NCI-H82 treated with DMSO at 0.1 percent for 48 hours (cell line): ENCODE data around the gene XPNPEP3.
"Not testable (repeated sequence)": the region's sequence is repeated elsewhere in the genome, so short reads cannot be mapped to it uniquely, and the experiment has no call there.

Source experiments
- DNase-seq: peaks from one replicate; lab custom pipeline; 2025; ENCODE audit not compliant: unreplicated experiment; lab: John Stamatoyannopoulos, UW

XPNPEP3 gene

DNA sequence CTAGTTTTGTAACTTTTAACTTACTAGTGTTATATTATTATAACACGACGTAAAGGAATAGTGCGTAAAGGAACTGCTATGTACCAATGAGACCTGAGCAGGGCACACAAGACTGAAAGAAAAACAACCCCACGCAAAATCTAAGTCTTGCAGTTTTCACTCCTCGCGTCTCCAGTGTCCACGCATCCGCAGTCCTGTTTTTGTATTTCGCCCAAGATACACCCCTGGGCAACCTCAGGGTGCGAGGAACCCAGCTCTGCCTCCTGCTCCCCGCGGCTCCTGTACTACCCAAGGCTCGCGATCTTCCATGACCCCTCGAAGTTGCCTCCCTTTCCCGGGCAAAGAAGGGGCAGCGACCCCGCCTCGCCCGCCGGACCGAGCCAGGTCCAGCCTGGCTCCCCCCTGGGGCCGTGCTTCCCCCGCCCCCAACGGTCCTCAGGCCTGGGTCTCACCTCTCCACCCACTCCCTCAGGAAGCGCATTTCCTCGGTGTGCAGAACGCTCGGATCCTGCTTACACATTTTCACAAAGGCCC lies 902 bp upstream of the XPNPEP3 start:
- DNase-seq, result peak; percentile 6

DNA sequence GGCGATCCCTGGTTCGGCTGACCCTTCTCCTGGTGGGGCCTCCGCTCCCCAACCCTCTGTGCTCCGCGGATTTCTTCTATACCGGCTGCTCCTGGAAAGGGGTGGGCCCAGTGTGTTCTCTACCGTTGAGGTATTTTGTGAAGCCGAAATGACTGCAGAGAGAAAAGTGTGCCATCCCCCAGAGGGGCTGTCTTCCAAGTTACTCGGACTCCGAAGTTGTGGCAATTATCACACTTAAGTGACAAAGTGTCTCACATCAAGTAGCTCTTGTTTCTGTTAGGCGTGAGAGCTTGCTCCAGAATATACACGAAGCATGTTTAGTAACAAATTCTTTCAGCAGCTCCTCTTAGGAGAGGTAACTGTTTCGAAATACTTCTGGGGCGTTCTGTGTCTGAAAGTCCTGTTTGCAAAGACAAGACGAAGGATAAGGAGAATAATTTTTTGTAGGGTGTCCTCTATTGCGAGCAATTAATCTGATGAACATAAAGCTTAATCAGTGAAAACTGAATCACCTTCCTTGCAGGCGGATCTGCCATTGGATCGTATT lies 434 bp downstream of the XPNPEP3 start:
- DNase-seq, result no peak

DNA sequence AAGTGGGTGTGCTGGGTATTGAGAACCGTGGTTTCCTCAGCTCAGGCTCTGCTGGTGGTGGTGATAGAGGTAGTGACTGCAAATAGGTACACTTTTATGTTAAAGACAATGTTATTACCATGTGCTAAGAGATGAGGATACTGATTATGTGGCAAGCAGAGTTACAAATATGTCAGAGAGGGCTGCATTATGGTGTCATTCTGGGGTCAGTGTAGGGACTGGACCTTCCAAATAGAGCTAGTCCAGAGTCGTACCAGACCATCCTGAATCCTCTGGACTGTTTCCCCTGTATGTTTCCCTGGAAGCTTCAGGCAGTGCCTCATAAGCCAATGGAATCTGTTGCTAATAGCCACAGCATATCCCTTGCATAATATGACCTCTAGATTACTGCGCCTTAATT lies 5.1 kb downstream of the XPNPEP3 start, which contains the start of gene DNAJB7:
TSS of gene DNAJB7 (minus strand) at position 101 of the 400 bp plus-strand sequence. CDS start 119 bp downstream, outside the sequence.
- DNase-seq, result no peak

DNA sequence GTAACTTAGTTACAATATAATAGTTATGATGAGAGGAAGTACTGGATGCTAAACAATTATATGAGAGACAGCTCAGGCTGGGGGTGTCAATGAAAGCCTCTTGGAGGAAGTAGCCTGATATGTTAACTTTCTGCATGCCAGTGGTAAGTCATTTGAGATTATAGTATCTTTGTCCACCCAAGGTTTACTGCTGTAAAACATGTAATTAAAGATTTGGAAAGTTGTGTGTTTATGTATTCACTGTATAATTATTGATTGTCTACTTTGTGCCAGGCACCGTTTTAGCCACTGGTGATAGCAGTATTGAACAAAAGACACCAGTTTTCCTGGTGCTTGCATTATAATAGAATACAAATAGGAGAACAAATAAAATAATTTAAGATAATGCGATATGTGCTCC lies 5.6 kb downstream of the XPNPEP3 start:
- DNase-seq, result no peak

DNA sequence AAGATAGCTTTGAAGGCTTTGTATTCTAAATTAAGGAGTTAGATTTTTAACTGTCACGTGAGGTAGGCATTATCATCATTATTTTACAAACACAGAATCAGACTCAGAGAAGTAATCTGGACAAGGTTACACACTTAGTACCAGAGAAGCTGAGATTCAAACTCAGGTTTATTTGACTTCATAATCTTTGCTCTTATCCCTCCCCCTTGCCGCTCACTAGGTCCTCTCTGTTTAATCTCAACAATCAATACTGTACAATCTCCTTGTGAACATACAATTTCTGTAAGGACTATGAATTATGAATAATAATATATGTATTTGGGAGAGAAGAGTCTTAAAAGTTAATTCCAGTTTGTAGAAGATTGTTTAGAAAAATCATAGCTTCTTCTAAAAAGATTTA lies 10.2 kb downstream of the XPNPEP3 start:
- no peak for DNase-seq

DNA sequence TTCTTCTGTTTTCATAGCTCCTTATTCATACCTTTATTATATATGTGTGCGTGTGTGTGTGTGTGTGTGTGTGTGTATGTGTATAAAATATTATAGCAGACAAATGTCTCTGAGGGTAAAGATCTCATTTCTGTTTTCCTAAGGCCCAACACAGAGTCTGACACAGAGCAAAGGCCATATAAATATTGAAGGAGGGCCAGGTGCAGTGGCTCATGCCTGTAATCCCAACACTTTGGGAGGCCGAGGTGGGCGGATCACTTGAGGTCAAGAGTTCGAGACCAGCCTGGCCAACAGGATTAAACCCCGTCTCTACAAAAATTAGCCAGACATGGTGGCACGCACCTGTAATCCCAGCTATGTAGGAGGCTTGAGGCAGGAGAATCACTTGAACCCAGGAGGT lies 11.4 kb downstream of the XPNPEP3 start:
- not testable (repeated sequence) for DNase-seq

DNA sequence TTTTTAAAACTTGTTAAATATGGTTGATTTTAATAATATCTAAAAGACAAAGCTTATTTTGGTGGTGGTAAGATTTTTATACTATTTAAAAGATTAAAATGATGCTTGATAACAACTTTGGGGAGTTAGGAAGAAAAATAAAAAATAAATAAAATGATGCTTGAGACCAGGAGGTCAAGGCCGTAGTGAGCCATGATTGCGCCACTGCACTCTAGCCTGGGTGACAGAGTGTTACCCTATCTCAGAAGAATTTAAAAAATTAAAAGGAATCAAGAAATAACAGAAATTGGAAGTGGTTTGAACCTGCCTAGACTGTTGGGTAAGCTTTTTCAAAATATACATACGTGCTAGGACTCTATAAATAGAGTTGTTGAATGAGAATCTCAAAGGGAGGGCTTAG lies 17.1 kb downstream of the XPNPEP3 start:
- no peak for DNase-seq

DNA sequence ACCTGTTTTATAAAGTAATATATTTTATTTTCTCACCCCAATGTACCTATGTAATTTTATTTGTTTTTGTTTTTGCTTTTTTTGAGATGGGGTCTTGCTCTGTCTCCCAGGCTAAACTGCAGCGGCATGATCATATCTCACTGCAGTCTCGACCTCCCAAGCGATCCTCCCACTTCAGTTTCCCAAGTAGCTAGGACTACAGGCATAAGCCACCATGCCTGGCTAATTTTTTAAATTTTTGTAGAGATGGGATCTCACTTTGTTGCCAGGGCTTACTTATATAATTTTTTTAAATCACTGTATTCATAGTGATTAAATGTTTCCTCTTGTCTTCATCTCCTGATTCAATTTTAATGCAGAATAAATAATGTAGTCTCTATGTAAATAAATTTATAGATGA lies 18.2 kb downstream of the XPNPEP3 start:
- DNase-seq, result no peak

DNA sequence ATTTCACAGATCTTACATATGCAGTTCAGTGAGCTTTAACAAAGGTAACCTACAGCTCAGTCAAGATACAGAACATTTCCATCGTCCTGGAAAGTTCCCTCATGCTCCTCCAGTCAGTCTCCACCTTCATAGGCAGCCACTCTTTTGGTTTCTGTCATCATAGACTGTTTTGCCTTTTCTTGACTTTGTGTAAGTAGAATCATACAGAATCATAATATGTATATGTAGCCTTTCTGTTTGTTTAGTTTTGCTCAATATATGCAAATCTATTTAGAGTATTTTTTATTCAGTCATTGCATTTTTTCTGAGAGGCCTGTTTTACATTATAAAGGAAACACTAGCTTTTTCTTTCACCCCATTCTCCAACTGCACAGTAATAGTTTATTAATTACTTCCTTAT lies 20.0 kb downstream of the XPNPEP3 start:
- no peak for DNase-seq

DNA sequence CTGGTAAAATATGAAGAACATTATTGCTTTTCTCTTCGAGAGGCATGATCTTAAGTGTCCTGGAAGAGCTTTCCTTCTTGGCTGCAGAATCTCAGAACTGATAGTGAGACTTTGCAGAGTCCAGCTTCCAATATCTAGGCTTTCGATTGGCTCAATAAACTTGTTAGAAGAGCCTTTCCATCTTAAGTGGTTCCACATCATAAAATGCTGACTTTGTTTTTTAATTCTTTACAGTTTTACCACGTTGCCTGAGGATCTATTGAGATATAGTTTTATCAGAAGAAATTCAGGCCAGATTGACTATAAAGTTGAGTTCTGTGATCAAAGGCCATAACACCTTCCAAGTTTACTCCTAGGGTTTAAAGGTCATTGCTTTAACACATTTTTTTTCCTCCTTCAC lies 20.5 kb downstream of the XPNPEP3 start:
- DNase-seq, result no peak

DNA sequence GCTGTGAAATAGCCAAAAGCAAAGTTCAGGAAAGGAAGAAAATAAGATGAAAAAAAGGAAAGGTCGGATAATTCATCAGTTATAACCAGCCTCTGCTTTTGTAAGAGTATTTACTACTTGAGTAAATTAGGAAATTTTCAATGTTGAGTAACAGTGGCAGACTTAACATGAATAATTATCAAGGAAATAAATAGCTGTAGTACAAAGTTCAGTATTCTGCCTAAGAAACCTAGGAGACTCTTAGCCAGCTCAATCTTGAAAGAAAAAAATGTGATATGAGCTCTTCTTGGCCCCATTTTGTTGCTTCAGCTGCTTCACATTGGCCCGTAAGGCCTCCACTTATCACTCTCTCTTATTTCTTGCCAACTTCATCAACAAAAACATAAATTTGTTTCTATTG lies 22.0 kb downstream of the XPNPEP3 start:
- no peak for DNase-seq

DNA sequence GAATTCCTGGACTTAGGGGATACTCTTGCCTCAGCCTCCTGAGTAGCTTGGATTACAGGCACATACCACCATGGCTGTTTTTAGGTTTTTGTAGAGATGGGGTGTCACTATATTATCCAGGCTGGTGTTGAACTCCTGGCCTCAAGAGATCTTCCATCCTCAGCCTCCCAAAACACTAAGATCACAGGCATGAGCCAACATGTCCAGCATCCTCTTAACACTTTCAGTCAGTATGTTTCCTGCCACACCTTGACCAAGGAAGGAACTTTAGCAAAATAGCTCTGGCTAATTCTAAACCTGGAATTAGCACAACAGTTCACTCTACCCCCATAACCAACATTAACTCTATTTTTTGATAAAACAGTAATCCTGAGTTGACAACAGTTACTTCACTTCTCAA lies 32.2 kb downstream of the XPNPEP3 start:
- DNase-seq, result no peak

DNA sequence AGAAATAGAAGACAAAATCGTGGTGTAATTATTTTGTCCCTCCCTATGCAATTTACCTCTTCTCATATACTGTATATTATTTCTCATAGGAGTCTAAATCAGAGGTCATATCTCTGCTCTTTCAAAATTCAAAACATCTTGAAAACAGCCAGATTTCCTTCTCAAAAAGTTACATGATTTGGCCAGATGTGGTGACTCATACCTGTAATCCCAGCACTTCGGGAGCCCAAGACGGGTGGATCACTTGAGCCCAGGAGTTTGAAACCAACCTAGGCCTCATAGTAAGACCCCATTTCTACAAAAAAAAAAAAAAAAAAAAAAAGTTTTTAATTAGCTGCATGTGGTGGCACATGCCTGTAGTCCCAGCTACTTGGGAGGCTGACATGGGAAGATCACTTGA lies 33.9 kb downstream of the XPNPEP3 start:
- DNase-seq, result no peak

DNA sequence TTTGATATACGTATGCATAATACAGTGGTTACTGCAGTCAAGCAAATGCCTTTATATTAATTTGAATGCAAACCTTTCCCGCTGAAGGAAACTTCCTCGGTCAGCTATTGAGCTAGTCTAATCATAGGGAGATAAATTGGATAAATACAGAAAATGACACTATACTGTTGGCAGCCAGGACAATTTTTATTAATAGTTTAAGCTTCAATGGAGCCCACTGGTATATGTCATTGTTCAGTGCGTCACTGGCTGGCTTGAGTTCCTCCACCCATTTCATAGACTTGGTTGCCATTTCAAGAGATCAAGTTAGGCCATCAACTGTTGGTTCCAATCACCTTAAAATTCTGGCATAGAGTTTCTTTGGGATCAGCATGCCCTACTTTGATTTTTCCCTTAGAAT lies 37.5 kb downstream of the XPNPEP3 start:
- no peak for DNase-seq

DNA sequence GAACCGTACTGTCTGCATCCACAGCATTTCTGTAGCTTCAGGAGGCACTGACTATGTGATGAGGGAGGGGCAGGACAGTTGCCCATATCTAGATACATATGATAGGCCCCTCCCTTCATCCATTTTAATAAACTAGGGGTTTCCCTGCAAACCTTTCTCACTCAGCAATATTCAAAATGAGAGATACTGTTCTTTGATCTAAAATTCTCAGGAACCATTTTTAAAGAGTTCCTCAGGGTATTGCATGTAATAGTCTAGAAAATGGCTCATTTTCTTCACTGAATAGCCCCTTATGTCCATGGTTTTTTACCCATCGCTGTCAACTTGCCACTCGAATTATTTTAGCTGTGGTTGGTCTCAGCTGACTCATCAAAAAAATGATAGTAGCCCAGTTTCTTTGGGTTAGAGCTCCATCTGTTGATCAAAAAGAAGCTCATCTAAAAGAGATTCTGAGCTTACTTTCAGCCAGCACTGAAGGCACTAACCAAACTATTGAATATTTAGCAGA lies 42.0 kb downstream of the XPNPEP3 start:
- peak; percentile 40 for DNase-seq

DNA sequence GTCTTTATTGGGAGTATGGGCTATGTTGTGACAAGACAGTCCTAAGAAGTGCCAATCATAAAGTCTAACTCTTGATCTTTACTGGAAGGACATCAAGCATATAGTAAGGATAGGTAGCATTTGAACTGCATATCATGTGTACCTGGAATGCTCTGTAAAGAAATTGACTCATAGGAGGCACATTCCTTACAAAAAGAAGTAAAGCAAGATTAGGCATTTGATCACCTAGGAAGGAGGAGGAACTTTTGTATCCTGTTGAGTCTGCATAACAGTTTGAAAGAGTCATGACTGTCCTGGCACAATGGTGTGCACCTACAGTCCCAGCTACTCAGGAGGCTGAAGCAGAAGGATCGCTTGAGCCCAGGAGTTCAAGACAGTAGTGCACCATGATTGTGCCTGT lies 47.2 kb downstream of the XPNPEP3 start:
- DNase-seq, result no peak

DNA sequence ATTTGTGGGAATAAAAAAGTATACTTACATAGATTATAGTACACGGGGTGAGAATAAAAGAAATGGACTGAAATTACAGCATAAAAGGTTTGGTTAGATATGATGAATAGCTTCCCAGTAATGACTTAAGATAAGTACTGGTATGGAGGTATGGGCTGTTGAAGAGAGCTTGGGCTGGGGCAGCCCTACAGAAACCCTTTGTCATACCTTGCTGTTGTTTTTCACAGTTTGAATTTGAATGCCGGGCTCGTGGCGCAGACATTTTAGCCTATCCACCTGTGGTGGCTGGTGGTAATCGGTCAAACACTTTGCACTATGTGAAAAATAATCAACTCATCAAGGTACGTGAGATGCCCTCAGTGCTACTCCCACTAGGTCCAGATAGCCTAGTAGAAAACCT lies 51.9 kb downstream of the XPNPEP3 start:
- DNase-seq, result no peak

DNA sequence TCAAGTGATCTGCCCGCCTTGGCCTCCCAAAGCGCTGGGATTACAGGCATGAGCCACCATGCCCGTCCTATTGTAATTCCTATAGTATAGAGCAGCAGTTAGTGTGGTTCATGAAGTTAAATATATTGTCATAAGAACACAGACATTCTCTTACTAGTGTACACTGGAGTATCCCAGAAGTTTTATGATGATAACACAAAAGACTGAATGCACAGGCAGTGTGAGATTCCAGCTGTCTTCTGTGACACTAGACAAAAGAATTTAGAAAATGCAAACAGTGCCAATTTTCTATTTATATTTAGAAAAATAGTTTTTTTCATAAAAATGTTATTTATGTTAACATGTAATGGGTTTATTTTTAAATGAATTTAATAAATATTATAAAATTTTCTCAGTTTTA lies 54.8 kb downstream of the XPNPEP3 start:
- no peak for DNase-seq

DNA sequence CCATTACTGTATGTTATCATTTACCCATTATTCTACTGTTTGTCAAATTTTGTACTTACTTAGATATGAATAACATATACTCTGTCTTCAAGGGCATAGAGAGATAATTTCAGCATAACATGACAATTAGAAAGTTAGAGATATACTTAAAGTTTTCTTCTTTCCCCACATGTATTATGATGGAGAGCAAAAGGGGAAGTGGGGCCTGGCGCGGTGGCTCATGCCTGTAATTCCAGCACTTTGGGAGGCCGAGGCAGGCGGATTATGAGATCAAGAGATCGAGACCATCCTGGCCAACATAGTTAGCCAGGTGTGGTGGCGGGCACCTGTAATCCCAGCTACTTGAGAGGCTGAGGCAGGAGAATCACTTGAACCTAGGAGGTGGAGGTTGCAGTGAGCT lies 56.0 kb downstream of the XPNPEP3 start:
- not testable (repeated sequence) for DNase-seq

DNA sequence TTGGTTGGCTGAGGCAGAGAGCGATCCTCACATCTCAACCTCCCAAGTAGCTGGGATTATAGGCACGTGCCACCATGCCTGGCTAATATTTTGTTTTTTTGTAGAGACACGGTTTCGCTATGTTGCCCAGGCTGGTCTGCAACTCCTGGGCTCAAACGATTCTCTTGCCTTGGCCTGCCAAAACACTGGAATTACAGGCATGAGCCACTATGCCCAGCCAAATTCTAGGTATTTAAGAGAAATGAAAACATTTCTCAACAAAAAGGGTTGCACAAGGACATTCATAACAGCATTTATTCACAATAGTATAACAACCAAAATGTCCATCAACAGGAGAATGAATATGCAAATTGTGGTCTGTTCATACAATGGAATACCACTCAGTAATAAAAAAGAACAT lies 62.5 kb downstream of the XPNPEP3 start:
- DNase-seq, result no peak

DNA sequence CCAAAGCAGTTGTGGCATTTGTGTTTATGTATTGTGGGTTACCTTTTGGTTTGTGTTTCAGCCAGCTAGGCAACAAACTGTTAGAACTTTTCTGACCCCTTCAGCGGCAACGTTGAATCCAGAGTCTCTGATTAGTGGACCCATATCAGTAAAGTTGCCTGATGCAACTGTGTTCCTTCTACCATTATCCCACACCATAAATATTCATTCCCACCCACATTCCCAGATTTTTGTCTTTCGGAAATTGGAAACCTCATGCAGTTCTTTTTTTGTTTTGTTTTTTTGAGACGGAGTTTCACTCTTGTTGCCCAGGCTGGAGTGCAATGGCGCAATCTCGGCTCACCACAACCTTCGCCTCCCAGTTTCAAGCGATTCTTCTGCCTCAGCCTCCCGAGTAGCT lies 63.6 kb downstream of the XPNPEP3 start:
- no peak for DNase-seq

DNA sequence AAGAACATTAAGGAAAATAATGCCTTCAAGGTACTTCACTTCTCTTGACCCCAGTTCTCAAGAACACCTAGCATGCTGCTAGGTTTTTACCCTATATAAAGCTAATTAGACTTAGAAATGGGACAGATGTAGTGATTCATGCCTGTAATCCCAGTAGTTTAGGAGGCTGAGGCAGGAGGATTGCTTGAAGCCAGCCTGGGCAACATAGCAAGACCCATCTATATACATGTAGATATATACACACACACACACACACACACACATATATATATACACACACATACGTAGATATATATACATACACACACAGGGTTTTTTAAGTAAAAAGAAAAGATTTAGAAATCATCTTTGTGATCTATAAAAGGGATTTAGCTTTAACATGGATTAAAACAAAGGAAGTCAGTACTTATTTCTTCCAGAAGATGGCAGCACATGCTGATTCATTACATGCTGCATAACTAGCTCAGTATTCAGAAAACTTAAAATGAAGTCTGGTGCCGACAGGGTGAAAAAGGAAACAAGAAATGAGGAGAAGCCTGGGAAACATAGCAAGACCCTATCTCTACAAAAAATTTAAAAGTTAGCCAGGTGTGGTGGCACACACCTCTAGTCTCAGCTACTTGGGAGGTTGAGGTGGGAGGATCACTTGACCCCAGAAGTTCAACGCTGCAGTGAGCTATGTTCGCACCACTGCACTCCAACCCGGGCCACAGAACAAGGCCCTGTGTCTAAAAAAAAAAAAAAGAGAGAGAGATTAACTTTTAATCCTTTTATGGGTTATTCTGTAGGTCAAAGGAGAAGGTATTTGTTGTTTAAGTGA lies 65.7 kb downstream of the XPNPEP3 start:
- peak; percentile 3 for DNase-seq
